Activated T-helper 1 cell treated with Interleukin-2 at 50 U/mL for 16 hours (primary cell): Measurements from ENCODE around the gene ALB.

Experiments
- DNase-seq: peaks from one replicate; pipeline ENCODE4 v3.0.0-alpha.2; 2020; ENCODE audit warnings: low read depth

The ALB gene

DNA sequence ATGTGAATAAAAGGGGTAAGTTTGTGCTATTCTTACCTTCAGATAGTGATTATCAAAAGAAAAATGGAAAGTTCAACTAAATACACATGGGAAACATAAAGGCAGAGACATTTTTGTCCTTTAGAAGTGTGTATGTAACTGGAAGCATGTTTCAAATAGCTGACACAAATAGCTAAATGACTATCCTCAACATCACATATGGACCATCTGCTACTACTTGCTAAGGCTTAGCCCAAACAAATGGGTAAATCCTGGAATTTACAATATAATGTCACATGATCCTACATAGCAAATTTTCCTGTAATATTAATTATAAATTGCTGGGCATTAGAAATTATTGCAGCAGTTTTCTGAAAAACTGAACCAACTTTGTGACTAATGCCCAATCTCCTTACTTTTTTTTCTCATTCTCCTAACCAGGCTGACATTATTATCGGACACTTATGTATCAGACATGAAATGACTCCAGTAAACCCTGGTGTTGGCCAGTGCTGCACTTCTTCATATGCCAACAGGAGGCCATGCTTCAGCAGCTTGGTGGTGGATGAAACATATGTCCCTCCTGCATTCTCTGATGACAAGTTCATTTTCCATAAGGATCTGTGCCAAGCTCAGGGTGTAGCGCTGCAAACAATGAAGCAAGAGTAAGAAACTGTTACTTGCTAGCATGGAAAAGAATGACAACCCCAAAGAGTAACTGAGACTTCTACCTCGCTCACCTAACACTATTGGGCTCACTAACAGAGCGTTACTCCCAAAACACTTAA is 48.1 kb downstream of the ALB start:
- no peak for DNase-seq

DNA sequence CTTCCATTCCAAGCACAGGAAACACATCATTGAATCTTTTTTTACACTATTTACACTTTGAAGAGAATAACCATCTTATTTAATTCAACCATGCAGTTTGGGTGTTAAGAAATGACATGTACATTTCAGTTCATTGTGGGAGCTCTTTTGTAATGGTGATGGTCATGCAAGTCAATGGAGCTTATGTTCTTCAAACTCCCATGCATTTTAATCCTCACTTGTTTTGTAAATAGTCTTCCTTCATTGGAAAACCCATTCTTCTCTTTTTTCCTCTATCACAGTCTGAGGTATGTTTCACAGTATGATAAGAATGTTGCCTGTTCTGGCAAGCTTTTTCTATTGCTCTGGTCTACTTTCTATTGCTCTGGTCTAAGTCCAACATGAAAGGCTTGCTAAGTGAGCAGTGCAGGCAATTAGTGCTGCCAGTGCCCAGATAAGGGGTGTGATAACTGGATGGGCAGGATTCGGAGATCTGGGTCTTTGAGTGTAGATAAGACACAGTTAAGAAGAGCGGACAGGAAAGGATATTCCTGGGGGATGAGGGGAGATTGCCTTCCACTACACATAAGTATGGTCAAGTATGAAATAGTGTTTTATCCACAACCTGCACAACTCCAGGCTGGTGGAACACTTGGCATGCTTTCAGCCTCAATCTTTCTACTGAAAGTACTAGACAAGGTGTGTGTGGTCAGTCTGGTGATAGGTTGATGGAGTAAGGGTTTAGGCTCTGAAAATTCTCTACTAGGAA is 49.0 kb downstream of the ALB start:
- no peak for DNase-seq

DNA sequence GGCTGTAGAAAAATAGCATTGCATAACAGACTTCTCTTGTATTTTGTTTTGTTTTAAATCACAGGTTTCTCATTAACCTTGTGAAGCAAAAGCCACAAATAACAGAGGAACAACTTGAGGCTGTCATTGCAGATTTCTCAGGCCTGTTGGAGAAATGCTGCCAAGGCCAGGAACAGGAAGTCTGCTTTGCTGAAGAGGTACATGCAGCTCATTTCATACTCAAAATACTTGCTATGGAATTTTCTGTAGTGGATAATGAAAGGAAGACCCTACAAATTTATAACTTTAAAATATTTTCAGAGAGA is 49.6 kb downstream of the ALB start:
- no peak for DNase-seq

DNA sequence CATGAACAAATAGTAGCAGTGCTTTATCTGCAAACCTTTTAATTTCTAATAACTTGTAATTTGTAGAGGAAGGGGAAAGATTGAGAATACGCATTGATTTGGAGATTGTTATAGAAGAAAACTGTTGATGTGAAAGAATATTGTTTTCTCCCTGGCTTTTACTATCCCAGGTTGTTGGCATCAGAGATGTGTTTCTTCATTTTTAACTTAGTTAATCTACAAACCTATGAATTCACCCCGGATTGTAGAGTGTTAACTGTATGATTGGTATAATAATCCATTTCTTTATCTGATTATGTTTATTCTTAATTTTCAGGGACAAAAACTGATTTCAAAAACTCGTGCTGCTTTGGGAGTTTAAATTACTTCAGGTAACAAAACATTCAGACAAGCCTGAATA is 50.8 kb downstream of the ALB start:
- DNase-seq, result no peak

DNA sequence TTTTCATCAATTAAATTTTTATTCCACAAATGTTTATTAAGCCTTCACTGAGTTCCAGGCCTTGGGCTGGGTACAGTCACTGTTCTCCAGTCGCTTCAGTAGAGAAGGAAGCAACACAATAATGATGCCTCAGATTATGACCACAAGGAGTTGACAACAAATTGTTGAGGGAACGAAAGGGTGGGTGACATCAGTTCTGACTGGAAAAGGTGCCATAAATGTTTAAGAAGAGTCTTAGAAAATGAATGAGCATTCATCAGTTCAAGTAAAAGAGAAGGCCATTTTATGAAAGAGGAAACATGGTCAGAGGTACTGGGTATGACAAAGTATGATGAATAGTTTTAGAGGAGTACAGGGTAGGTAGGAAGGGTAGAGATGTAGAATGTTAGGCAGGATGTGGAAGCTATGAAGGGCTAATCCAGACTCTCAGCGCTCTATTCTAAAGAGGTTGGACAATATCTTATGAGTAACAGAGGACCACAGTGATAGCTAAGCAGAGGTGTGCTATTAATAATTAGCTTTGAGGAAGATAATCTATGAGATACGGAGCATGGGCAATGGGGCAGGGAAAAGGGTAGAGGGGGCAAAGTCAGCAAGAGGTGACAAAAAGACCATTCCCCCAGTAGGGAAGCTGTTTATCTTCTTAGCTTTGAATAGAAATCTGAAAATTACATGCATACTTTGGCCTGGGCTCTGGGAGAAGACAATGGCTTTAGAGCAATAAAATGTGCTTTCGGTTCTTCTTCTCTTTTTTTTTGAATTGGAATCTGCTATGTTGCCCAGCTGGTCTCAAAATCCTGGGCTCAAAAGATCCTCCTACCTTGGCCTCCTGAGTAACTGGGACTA is 52.3 kb downstream of the ALB start:
- DNase-seq, result no peak

DNA sequence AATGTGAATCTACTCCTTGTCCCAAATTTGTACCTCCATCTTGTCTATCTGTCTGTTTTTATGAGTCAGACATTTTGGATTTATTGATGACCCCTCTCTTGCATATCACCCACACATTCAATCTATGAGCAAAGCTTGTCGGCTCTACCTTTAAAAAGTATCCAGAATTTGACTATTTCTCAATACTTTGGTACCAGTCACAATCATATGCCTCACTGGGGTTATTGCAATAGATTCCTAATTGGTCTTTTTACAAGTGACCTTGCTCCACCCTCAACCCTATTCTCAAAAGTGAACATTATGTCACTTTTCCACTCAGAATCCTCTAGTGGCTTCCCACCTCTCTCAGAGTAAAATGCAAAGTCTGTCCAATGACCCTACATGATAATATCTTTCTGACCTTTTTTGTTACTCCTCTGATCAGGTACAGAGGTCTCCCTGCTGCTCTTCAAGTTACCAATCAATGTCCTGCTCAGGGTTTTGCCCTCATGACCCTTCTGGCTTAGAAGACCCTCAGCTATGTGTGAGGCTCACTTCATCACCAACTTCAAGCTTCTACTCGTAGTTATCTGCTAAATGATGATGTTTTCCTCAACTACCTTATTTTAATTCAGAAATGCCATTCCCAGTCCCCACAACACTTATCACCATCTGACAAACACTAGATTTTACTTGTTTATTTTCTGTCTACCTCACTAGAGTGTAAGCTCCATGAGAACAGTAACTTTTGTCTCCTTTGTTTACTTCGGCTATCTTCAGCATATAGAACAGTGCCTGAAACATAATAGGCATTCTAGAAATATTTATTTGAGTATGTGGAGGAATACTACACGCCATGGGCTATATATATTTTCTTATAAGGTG is 54.3 kb downstream of the ALB start:
- DNase-seq, result no peak

DNA sequence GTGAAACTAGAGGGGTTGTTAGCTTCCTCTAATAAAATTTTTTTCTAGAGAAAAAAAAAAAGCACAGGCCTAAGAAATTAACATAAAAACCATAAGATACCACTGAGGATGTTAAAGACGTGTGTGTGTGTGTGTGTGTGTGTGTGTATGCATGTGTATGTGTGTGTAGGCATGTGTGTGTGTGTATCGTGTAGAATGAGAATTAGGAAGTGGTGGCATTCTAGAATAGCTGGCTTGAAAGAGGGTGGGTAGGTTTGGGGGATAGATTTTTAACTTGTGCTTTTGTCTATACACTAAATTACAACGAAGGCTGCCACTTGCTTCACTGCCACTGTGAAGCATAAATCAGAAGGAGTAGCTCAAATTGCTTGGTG is 54.9 kb downstream of the ALB start:
- no peak for DNase-seq

DNA sequence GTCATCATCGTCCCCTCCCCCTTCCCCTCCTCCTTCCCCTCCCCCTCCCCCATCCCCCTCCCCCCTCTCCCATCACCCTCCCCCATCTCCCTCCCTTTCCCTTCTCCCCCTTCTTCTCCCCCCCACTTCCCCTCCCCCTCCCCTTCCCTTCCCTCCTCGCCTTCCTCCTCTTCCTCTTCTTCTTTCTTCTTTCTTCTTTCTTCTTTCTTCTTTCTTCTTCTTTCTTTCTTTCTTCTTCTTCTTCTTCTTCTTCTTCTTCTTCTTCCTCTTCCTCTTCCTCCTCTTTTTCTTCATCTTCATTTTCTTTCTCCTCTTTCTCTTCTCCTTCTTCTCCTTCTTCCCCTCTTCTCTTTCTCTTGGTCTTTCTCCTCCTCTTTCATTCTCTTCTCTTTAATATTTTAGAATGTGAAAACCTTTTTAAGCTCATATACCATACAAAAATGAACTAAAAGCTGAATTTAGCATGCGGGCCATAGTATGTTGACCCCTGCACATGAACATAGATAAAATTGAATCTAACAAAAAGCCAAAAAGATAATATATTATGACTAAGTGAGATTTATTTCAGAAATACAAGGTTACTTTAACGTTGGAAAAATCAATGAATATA is 56.9 kb downstream of the ALB start:
- no peak for DNase-seq

DNA sequence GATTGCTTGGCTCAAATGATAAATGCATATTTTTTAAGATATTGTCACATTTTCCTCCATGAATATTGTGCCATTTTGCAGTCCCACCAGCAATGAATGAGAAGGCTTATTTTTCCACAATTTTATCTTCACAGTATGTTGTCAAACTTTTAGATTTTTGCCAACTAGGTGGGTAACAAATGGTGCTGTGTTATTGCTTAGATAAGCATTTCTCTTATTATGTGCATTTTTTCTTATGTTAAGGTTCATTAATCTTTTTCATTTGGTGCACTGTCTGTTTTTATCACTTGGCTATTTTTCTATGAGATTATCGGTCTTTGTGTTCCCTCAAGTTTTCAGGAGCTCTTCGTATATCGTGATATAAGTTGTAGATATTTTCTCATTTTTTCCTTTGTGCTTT is 64.1 kb downstream of the ALB start:
- no peak for DNase-seq

DNA sequence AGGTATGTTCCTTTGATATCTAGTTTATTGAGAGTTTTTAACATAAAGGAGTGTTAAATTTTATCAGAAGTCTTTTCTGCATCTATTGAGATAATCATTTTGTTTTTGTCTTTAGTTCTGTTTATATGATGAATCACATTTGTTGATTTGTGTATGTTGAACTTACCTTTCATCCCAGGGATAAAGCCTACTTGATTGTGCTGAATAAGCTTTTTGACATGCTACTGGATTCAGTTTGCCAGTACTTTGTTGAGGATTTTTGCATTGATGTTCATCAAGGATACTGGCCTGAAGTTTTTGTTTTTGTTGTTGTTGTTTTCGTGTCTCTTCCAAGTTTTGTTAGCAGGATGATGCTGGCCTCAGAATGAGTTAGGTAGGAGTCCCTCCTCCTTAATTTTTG is 66.6 kb downstream of the ALB start:
- DNase-seq, result no peak
